Ishikawa (cell line): Measurements from ENCODE around the gene RNASET2.
A peak's percentile ranks its signal among the peaks of the same experiment; 100 is the strongest.

Experiments
- CEBPB ChIP-seq: IDR thresholded peaks from 2 replicates; pipeline ENCODE4 v1.6.1; 2012
- CREB1 ChIP-seq: IDR thresholded peaks from 2 replicates; pipeline ENCODE4 v1.6.1; 2012; ENCODE audit warnings: low read depth
- EGR1 ChIP-seq: IDR thresholded peaks from 2 replicates; pipeline ENCODE4 v1.6.1; 2012
- EP300 ChIP-seq: IDR thresholded peaks from 2 replicates; pipeline ENCODE4 v1.6.1; 2012; ENCODE audit warnings: borderline replicate concordance
- FOXM1 ChIP-seq: IDR thresholded peaks from 2 replicates; pipeline ENCODE4 v1.6.1; 2012; ENCODE audit warnings: low read depth, borderline replicate concordance
- NFIC ChIP-seq: IDR thresholded peaks from 2 replicates; pipeline ENCODE4 v1.6.1; 2012
- RAD21 ChIP-seq: IDR thresholded peaks from 2 replicates; pipeline ENCODE4 v1.6.1; 2012; ENCODE audit warnings: low read depth
- TAF1 ChIP-seq: IDR thresholded peaks from 2 replicates; pipeline ENCODE4 v1.6.1; 2012; ENCODE audit warnings: low read depth, mild to moderate bottlenecking
- TCF12 ChIP-seq: IDR thresholded peaks from 2 replicates; pipeline ENCODE4 v1.6.1; 2012; ENCODE audit warnings: low read depth
- TEAD4 ChIP-seq: IDR thresholded peaks from 2 replicates; pipeline ENCODE4 v1.6.1; 2012
- YY1 ChIP-seq: IDR thresholded peaks from 2 replicates; pipeline ENCODE4 v1.6.1; 2012; ENCODE audit warnings: low read depth
- ZBTB7A ChIP-seq: IDR thresholded peaks from 2 replicates; pipeline ENCODE4 v1.6.1; 2012; ENCODE audit warnings: low read depth
- TF ChIP-seq, protein P1 (sequence below): IDR thresholded peaks from 2 replicates; pipeline ENCODE4 v1.6.1; 2012; ENCODE audit warnings: low read depth, mild to moderate bottlenecking
- TF ChIP-seq, protein P2 (sequence below): IDR thresholded peaks from 2 replicates; pipeline ENCODE4 v1.6.1; 2012
- TF ChIP-seq, protein P3 (sequence below): IDR thresholded peaks from 2 replicates; pipeline ENCODE4 v1.6.1; 2012

Gene RNASET2

DNA sequence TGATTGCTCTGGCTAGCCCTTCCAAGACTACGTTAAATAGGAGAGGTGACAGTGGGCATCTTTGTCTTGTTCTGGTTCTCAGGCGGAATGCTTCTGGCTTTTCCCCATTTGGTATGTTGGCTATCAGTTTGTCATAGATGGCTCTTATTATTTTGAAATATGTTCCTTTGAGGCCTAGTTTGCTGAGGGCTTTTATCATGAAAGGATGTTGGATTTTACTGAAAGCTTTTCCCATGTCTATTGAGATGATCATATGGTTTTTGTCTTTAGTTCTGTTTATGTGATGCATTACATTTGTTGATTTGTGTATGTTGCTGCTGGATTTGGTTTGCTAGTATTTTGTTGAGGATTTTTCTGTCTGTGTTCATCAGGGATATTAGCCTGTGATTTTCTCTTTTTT, 9.9 kb upstream of the RNASET2 start:
- TF ChIP-seq EGR1 (no peak), FOXM1 (no peak)

DNA sequence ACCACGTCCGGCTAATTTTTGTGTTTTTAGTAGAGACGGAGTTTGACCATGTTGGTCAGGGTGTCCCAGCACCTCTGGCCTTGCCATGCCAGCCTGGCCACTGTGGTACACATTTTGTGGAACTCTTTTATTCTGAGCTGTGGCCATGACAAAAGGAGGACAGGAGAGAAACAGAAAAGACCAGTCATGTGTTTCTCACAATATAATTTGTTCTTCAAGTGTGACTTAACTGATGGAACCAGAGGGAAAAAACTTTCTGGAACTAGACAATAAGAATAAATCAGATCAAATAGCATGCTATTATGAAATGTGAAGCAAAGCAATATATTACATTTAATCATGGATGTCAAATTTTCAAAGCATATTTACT, 4.2 kb upstream of the RNASET2 start:
- TF ChIP-seq, protein P1, sequence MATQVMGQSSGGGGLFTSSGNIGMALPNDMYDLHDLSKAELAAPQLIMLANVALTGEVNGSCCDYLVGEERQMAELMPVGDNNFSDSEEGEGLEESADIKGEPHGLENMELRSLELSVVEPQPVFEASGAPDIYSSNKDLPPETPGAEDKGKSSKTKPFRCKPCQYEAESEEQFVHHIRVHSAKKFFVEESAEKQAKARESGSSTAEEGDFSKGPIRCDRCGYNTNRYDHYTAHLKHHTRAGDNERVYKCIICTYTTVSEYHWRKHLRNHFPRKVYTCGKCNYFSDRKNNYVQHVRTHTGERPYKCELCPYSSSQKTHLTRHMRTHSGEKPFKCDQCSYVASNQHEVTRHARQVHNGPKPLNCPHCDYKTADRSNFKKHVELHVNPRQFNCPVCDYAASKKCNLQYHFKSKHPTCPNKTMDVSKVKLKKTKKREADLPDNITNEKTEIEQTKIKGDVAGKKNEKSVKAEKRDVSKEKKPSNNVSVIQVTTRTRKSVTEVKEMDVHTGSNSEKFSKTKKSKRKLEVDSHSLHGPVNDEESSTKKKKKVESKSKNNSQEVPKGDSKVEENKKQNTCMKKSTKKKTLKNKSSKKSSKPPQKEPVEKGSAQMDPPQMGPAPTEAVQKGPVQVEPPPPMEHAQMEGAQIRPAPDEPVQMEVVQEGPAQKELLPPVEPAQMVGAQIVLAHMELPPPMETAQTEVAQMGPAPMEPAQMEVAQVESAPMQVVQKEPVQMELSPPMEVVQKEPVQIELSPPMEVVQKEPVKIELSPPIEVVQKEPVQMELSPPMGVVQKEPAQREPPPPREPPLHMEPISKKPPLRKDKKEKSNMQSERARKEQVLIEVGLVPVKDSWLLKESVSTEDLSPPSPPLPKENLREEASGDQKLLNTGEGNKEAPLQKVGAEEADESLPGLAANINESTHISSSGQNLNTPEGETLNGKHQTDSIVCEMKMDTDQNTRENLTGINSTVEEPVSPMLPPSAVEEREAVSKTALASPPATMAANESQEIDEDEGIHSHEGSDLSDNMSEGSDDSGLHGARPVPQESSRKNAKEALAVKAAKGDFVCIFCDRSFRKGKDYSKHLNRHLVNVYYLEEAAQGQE = no peak
- TF ChIP-seq RAD21 (no peak), YY1 (no peak), CREB1 (no peak), NFIC (no peak), TAF1 (no peak), TCF12 (no peak), FOXM1 (no peak), TEAD4 (no peak)
- TF ChIP-seq, protein P2, sequence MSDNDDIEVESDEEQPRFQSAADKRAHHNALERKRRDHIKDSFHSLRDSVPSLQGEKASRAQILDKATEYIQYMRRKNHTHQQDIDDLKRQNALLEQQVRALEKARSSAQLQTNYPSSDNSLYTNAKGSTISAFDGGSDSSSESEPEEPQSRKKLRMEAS = no peak
- TF ChIP-seq, protein P3, sequence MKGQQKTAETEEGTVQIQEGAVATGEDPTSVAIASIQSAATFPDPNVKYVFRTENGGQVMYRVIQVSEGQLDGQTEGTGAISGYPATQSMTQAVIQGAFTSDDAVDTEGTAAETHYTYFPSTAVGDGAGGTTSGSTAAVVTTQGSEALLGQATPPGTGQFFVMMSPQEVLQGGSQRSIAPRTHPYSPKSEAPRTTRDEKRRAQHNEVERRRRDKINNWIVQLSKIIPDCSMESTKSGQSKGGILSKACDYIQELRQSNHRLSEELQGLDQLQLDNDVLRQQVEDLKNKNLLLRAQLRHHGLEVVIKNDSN = no peak

DNA sequence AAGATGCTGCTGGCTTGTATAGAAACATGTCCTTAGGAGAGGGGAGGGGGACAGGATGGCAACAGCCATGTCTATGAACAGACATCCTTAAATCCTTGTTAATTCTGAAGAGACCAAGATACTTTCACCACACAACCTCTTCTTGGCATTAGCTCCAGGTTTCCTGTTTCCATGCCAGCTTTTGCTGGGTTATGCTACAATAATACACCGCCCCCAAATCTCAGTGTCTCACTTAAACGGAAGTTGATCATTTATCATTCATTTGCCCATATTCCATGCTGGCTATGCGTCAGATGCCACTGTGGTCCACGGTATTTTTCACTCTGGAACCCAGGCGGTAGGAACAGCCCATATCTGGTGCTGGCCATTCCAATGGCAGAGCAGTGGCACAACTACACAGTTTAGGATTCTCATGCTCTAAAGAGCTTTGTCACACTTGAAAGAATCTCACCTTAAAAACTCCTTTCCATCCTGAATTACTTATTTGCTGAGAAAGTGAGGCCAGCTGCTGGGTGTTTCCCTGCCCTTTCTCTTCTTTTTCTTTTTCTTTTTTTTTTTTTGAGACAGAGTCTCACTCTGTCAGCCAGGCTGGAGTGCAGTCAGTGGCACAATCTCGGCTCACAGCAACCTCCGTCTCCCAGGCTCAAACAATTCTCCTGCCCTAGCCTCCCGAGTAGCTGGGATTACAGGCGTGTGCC, 3.7 kb upstream of the RNASET2 start:
- TF ChIP-seq TAF1 = no peak

DNA sequence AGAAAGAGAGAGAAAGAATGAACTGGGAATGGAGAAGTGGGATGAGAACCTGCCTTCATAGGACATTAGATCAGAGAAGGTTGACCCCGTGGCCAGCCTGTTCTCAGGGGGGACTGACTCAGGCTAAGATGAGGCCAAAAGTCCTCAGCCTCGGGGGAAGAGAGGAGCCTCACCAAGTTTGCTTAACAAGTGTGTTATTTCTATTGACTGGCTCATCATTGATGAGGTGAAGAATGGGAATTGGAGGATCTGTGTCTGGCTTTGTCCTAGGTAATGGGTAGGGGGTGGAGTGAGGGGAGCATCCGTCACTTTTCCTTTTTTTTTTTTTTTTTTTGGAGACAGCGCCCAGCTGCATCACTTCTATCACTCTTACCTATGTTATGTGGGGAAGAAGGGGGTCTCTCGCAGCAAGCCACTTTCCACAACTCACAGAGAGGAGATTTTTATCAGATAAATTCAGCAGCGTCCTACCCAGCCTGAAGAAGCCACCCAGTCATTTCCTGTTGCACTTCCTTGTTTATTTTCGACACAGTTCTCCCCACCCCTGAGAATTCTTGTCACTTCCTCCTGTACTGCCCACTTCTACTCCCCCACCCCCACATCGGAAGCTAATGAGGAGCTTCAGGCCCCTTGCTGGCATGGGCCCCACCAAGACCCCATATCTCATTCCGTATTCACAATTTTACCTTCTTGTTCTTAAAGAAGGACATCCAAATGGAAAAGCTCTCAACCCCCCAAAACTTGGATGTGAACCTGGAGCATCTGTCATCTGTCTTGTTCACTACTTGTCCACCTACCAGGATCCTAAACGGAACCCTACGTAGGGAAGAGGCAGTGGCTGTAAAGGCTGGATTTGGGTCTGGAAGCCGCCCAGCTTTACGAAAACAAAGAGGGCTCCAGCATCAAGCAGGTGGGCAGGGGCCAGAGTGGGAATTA, 2.8 kb upstream of the RNASET2 start:
- TF ChIP-seq EGR1 (no peak), TCF12 (no peak), EP300 (no peak), CREB1 (no peak), YY1 (no peak)
- TF ChIP-seq, protein P1 = no peak
- TF ChIP-seq, protein P2 = no peak
- TF ChIP-seq, protein P3 = no peak

DNA sequence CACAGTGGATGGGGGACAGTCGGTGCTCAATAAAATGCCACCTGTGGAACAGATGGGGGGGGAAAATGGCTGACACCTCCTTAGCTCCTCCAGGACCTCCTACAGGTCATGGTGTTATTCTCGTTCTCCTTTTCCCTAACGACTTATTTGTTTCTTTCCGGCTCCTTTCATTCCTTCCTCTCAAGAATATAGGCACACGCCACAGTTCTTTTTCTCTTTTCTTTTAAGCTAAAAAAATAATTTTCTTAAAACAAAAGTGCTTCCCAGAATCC, 1.4 kb upstream of the RNASET2 start:
- TF ChIP-seq TCF12 (no peak), TAF1 (no peak), TEAD4 (no peak), FOXM1 (no peak), CEBPB (no peak), YY1 (no peak)
- TF ChIP-seq, protein P3 = no peak
- TF ChIP-seq, protein P2 = no peak

DNA sequence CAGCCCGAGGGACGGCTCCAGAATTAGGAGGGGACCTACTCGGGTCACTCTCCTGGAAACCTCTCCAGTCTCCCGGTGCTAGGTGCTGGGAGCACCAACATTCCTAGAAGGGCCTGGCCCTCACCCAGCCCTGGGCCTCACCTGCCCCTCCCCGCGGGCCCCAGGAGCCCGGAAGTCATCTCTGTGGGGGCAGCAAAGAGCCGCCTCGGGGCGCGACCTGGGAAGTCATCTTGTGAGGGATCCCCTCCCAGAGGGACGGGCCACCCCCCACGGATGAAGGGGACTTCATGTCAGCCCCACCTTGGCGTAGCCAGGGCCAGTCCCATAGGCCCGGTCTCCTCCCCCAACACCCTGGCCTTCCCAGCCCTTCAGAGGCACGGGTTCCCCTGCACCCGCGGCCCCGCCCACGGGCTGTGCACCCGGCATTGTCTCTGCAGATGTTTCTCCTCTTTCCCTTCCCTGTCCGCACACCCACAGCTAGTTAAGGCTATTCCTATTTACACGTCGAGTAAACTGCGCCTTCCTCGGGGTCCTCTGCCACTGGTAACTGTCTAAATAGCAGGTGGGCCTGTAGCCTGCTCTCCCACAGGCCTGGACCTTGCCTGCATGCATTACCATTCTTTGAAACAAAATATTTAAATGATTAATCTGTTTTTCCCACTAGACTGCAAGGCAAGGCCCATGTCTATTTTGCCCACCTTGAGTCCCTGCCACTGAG, 896 bp upstream of the RNASET2 start:
- no peak for TF ChIP-seq TAF1
- TF ChIP-seq NFIC = no peak
- TF ChIP-seq EGR1 = 0 out of 2 replicates have a peak, but pooled peaks have one; percentile 42
- no peak for TF ChIP-seq CEBPB
- 0 out of 2 replicates have a peak, but pooled peaks have one; percentile 19 for TF ChIP-seq YY1
- TF ChIP-seq, protein P3 = no peak
- TF ChIP-seq ZBTB7A = no peak
- TF ChIP-seq RAD21 = no peak
- TF ChIP-seq FOXM1 = no peak
- TF ChIP-seq EP300 = no peak
- TF ChIP-seq TEAD4 = no peak
- TF ChIP-seq, protein P1 = no peak
- TF ChIP-seq CREB1 = no peak
- TF ChIP-seq TCF12 = peak; percentile 8; the same call in 1 of the 2 replicates
- TF ChIP-seq, protein P2 = no peak
